Measurements from ENCODE around the gene MOCS1. TPM values are rescaled to one million over a fixed set of nuclear protein-coding genes. Genes with fewer than 3 reads are reported as not detected.

MOCS1 gene
- total RNA-seq, 1 experiment from 2014 or later: not detected

- no peaks in the 10 kb centered on the region for H3K79me2 ChIP-seq (ENCODE audit: low read depth)
- no peaks in the 10 kb centered on the region for H3F3A ChIP-seq (ENCODE audit: insufficient read depth, low read depth)
- no peaks in the 10 kb centered on the region for H3K9me2 ChIP-seq (ENCODE audit: insufficient read depth)
- TF ChIP-seq EZH2 (IDR thresholded peaks at IDR 0.05; ENCODE audit: low read depth) (no peak), CTCF (conservative IDR thresholded peaks at IDR 0.05) (no peak)
- H3K9me3 ChIP-seq (ENCODE audit: insufficient read depth, low read depth): no peaks in the 10 kb centered on the region
- H3K4me1 ChIP-seq (replicated peaks; ENCODE audit: insufficient read depth): no peaks in the 10 kb centered on the region
- ChIA-PET POLR2A (ENCODE audit: unreplicated experiment) (no interaction called here), CTCF (no interaction called here)
- intact Hi-C loops (cut with micrococcal nuclease; ENCODE audit: unreplicated experiment): no loop called here
- no peaks in the 10 kb centered on the region for H3K36me3 ChIP-seq (ENCODE audit: low read depth)
- H4K20me1 ChIP-seq (ENCODE audit: insufficient read depth): no peaks in the 10 kb centered on the region
- no peak overlapping the region for H3K4me3 ChIP-seq
- no peak overlapping the region for H3K27ac ChIP-seq
- no peak overlapping the region for H3K4me2 ChIP-seq
- no peaks in the 10 kb centered on the region for H3K27me3 ChIP-seq (ENCODE audit: insufficient read depth, low read depth)
- no TSS peak for BruUV-seq (replicated peaks)
- H2AFZ ChIP-seq: no peak overlapping the region
- DNase-seq: no peak
Measured at GRCh38 chr6:39951716-39952115, 17.5 kb upstream of the MOCS1 start.

- Histone ChIP-seq H3K27me3 (ENCODE audit: insufficient read depth, low read depth) (no peaks in the 10 kb centered on the region), H3K27ac (no peak overlapping the region), H3K4me2 (no peak overlapping the region), H4K20me1 (ENCODE audit: insufficient read depth) (no peaks in the 10 kb centered on the region), H3K79me2 (ENCODE audit: low read depth) (no peaks in the 10 kb centered on the region), H3K4me3 (no peak overlapping the region), H3F3A (ENCODE audit: insufficient read depth, low read depth) (no peaks in the 10 kb centered on the region), H2AFZ (no peak overlapping the region), H3K36me3 (ENCODE audit: low read depth) (no peaks in the 10 kb centered on the region), H3K4me1 (replicated peaks; ENCODE audit: insufficient read depth) (no peaks in the 10 kb centered on the region), H3K9me3 (ENCODE audit: insufficient read depth, low read depth) (no peaks in the 10 kb centered on the region), H3K9me2 (ENCODE audit: insufficient read depth) (no peaks in the 10 kb centered on the region)
- CTCF ChIA-PET: no interaction called here
- intact Hi-C loops (cut with micrococcal nuclease; ENCODE audit: unreplicated experiment): no loop called here
- TF ChIP-seq EZH2 (IDR thresholded peaks at IDR 0.05; ENCODE audit: low read depth): no peak
- TF ChIP-seq CTCF (conservative IDR thresholded peaks at IDR 0.05): no peak
- BruUV-seq (replicated peaks): no TSS peak
- POLR2A ChIA-PET (ENCODE audit: unreplicated experiment): no interaction called here
- no peak for DNase-seq
Measured at GRCh38 chr6:39951191-39951590, 16.9 kb upstream of the MOCS1 start.

- no peak for DNase-seq
- Histone ChIP-seq H3K4me1 (replicated peaks; ENCODE audit: insufficient read depth) (no peaks in the 10 kb centered on the region), H3K9me2 (ENCODE audit: insufficient read depth) (no peaks in the 10 kb centered on the region), H3K9me3 (ENCODE audit: insufficient read depth, low read depth) (no peaks in the 10 kb centered on the region), H3K27ac (no peak overlapping the region), H2AFZ (no peak overlapping the region), H3K79me2 (ENCODE audit: low read depth) (no peaks in the 10 kb centered on the region), H3K27me3 (ENCODE audit: insufficient read depth, low read depth) (no peaks in the 10 kb centered on the region), H3F3A (ENCODE audit: insufficient read depth, low read depth) (no peaks in the 10 kb centered on the region), H4K20me1 (ENCODE audit: insufficient read depth) (no peaks in the 10 kb centered on the region), H3K4me2 (no peak overlapping the region), H3K4me3 (no peak overlapping the region), H3K36me3 (ENCODE audit: low read depth) (no peaks in the 10 kb centered on the region)
- POLR2A ChIA-PET (ENCODE audit: unreplicated experiment): no interaction called here
- no peak for TF ChIP-seq EZH2 (IDR thresholded peaks at IDR 0.05; ENCODE audit: low read depth)
- no peak for TF ChIP-seq CTCF (conservative IDR thresholded peaks at IDR 0.05)
- intact Hi-C loops (cut with micrococcal nuclease; ENCODE audit: unreplicated experiment): no loop called here
- CTCF ChIA-PET: no interaction called here
- BruUV-seq (replicated peaks): no TSS peak
Measured at GRCh38 chr6:39950125-39950720, 16.0 kb upstream of the MOCS1 start.
